GM21737 (cell line): Measurements from ENCODE around the gene KCNAB2.

ENCODE experiments used
- ATAC-seq: cut with Tn5 transposase; IDR thresholded peaks from one replicate; pipeline ENCODE4 v1.9.1; 2021; ENCODE audit warnings: mild to moderate bottlenecking, moderate library complexity; ENCODE audit not compliant: unreplicated experiment

The KCNAB2 gene

GRCh38 chr1:6144175-6144574 is 98.5 kb downstream of the KCNAB2 start:
- ATAC-seq: no peak

GRCh38 chr1:6144647-6145395 is 99.1 kb downstream of the KCNAB2 start:
- no peak for ATAC-seq

- no peak for ATAC-seq
These were observed 99.7 kb downstream of the KCNAB2 start for GRCh38 chr1:6145396-6145750.

- ATAC-seq: no peak
These were observed 100.2 kb downstream of the KCNAB2 start for GRCh38 chr1:6145864-6146410.

GRCh38 chr1:6148497-6149241 is 103.0 kb downstream of the KCNAB2 start:
- ATAC-seq: no peak

- ATAC-seq: no peak
These were observed 103.9 kb downstream of the KCNAB2 start for GRCh38 chr1:6149597-6149996.

GRCh38 chr1:6150006-6150938 is 104.6 kb downstream of the KCNAB2 start:
- ATAC-seq: no peak
